AG10803 (cell line): ENCODE measurements around the gene KRT33A.
"Not testable (repeated sequence)": the region's sequence is repeated elsewhere in the genome, so short reads cannot be mapped to it uniquely, and the experiment has no call there.

Source experiments
- DNase-seq: peaks from one replicate; pipeline ENCODE4 v3.0.0; 2010; ENCODE audit warnings: low read depth
- H3K4me3 ChIP-seq: 2 replicates; pipeline ENCODE4 v1.5.1; 2011; ENCODE audit warnings: mild to moderate bottlenecking, low read length, control low read depth
- TF ChIP-seq, protein P1 (sequence below): conservative IDR thresholded peaks from 2 replicates; pipeline ENCODE4 v1.5.1; 2011; ENCODE audit warnings: mild to moderate bottlenecking, low read length, control low read depth, inconsistent platforms

Gene KRT33A

DNA sequence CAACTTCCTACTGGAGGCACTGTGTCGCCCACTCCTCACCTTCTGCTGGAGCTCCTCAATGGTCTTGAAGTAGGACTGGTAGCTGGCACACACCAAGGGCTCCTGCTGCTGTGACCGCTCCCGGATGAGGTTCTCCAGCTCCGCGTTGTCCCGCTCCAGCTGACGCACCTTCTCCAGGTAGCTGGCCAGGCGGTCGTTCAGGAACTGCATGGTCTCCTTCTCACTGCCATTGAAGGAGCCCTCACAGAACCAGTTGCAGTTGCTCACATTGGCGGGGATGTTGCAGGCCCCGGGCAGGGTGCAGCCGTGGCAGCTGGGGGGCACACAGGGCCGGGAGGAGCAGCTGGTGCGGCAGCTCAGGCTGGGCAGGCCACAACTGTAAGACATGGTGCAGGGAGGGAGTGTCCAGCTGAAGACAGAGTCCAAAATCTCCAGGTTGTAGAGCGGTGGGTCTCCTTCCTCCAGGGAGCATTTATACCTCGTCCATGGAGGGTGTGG lies at the start of gene KRT33A:
TSS of gene KRT33A (minus strand) at position 448 of the 498 bp plus-strand sequence. CDS start at position 387, 61 bp downstream.
- not testable (repeated sequence) for DNase-seq

DNA sequence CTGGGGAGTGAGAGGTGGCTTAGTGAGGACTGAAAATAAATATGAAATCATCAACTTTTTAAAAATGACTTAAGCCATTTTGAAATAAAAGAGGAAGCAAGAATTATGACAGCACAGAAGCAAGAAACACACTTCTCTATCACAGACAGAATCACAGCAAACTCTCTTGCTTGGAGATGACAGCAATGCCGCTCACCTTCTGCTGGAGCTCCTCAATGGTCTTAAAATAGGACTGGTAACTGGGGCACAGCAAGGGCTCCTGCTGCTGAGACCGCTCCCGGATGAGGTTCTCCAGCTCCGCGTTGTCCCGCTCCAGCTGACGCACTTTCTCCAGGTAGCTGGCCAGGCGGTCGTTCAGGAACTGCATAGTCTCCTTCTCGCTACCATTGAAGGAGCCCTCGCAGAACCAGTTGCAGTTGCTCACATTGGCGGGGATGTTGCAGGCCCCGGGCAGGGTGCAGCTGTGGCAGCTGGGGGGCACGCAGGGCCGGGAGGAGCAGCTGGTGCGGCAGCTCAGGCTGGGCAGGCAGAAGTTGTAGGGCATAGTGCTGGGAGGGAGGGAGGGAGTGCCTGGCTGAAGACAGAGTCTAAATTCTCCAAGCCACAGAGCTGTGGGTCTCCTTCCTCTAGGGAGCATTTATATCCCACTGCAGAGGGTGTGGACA lies 46.5 kb upstream of the KRT33A start, which contains the start of gene KRT31:
TSS of gene KRT31 (minus strand) at position 613 of the 665 bp plus-strand sequence. CDS start at position 544, 69 bp downstream.
- no peak within 1 kb of the TSS for H3K4me3 ChIP-seq
- no peak for DNase-seq
- TF ChIP-seq, protein P1, sequence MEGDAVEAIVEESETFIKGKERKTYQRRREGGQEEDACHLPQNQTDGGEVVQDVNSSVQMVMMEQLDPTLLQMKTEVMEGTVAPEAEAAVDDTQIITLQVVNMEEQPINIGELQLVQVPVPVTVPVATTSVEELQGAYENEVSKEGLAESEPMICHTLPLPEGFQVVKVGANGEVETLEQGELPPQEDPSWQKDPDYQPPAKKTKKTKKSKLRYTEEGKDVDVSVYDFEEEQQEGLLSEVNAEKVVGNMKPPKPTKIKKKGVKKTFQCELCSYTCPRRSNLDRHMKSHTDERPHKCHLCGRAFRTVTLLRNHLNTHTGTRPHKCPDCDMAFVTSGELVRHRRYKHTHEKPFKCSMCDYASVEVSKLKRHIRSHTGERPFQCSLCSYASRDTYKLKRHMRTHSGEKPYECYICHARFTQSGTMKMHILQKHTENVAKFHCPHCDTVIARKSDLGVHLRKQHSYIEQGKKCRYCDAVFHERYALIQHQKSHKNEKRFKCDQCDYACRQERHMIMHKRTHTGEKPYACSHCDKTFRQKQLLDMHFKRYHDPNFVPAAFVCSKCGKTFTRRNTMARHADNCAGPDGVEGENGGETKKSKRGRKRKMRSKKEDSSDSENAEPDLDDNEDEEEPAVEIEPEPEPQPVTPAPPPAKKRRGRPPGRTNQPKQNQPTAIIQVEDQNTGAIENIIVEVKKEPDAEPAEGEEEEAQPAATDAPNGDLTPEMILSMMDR = no peak

More for the DNA sequence above, at the start of gene KRT33A:
- H3K4me3 ChIP-seq = not testable (repeated sequence)

DNA sequence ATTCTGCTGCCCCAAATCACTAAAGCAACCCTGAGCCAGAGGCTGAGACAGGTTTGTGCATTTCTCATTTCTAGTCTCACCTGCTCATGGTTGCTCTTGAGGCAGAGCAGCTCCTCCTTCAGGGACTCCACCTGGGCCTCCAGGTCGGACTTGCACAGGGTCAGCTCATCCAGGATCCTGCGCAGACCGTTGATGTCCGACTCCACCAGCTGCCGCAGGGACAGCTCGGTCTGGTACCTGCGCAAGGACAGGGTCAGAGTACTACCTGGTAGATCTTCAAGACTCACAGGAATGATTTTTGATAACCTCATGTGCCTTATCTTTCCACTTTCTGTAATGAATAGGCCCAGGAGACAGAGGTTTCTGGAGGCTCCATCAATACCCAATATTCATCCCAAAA lies 45.7 kb upstream of the KRT33A start:
- DNase-seq = no peak
- no peak overlapping the region for H3K4me3 ChIP-seq
- TF ChIP-seq, protein P1 = no peak

DNA sequence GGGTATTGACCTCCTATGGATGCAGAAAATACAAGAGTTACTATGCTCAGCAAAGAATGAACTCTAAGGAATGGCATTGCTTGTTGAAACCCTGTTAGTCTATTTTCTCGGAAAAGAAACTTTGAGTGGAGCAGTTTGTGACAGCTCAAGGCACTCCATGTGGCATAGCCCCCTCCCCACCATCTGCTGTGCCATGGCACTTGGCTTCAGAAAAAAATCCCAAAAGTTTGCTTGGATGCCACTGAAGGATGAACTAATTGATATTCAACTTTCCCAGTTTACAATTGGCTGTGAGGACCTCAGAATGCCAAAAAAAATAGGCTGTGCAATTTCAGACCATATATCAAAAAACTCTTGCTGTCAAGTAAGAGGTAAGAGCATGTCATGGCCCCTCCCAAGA lies 45.0 kb upstream of the KRT33A start:
- no peak overlapping the region for H3K4me3 ChIP-seq
- TF ChIP-seq, protein P1 = no peak
- DNase-seq = no peak

DNA sequence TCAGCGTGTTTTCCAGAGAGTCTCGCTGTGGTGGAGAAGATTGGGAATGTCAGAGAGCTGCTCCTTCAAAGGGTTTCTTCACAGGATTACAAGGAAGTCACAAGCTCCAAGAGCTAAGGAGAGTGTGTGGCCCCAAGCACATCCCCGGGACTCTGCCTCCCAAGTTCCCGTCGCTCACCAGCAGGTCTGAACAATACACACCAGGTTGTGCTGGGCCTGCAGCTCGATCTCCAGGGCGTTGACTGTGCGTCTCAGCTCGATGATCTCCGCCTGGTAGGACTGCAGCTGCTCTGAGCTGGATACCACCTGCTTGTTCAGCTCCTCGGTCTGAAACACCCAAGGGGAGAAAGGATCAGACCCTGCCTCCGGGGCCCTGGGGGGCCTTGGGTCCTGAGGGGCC lies 44.4 kb upstream of the KRT33A start:
- H3K4me3 ChIP-seq, DNase-seq: not testable (repeated sequence)

DNA sequence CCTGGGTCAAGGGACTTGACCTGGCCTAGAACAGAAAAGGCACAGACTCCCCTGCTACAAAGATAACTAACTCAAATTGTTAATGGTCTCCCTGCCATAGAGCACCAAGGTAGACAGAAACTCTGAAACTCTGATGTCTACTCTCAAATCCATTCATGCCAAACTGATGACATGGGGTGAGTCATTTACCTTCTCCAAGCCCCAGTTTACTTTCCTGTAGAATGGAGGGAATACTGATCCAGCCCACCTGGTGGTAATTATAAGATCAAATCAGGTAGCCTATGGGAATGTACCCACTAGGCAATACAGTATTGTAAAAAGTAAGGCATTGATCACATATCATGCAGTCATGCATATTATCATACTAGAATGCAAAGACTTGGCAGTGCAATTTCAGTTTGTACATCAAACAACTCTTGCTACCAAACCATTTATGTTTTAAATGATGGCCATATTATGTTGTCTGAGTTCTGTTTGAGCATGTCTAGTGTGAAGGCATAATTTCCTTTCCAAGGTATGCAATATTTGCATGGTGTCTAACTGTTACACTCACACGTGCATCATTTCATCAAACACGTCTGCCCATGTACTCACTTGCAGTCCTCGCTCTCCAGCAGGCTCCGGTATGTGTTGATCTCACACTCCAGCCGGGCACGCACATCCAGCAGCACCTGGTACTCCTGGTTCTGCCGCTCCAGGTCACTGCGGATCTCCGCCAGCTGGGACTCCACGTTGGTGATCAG lies 43.8 kb upstream of the KRT33A start:
- TF ChIP-seq, protein P1 = no peak
- DNase-seq = no peak
- no peak overlapping the region for H3K4me3 ChIP-seq

DNA sequence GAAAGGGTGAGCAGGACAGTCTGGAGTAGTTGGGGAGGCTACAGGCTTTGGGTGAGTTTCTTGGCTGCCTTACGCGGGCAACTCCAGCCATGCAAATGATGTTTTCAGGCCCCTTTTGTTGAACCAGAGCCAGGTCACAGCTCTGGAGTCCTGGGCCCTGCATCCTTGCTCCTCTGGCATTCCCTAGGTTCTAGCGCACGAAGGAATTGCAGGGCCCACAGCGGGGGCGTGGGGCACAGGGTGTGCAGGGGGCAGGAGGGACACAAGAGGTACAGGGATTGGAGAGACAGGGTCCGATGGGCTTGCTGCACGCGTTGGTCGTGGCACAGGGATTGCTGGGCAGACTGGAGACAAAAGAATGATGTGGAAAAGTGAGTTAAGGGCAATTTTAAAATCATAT lies 43.2 kb upstream of the KRT33A start:
- DNase-seq = no peak
- TF ChIP-seq, protein P1 = no peak
- H3K4me3 ChIP-seq = no peak overlapping the region

DNA sequence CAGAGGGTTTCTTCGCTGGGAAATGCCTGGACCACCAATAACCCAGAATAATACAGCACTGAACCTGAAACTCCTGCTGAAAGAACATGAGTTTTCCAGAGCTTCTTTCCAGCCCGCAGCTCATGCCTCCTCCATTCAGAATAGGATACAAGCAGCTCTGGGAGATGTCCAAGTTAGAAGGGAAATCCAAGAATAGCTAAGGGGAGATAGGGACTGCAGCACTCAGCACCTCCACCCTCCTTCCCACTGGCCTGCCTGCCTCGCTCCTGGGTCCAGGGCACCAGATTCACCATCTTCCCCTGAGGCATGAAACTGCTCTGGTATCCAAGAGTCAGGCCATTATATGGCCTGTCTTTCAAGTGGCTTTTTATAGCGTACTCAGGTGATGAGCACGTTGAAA lies 42.7 kb upstream of the KRT33A start:
- no peak overlapping the region for H3K4me3 ChIP-seq
- TF ChIP-seq, protein P1 = no peak
- DNase-seq = no peak
